ENCODE data around the gene ROCK1.
"Not testable (repeated sequence)": the region's sequence is repeated elsewhere in the genome, so short reads cannot be mapped to it uniquely, and the experiment has no call there.

Gene ROCK1

GRCh38 chr18:21111346-21112139, at the start of gene ROCK1:
Gene ROCK1 (minus strand): TSS chr18:21111813. CDS start chr18:21110910, 903 bp downstream.
- DNase-seq (ENCODE audit: low read depth in 2 of 2): peak; percentile 98 to 99

- no peak for DNase-seq (ENCODE audit: low read depth in 2 of 2)
Measured at GRCh38 chr18:21155443-21155842, 43.8 kb upstream of the ROCK1 start.

DNA sequence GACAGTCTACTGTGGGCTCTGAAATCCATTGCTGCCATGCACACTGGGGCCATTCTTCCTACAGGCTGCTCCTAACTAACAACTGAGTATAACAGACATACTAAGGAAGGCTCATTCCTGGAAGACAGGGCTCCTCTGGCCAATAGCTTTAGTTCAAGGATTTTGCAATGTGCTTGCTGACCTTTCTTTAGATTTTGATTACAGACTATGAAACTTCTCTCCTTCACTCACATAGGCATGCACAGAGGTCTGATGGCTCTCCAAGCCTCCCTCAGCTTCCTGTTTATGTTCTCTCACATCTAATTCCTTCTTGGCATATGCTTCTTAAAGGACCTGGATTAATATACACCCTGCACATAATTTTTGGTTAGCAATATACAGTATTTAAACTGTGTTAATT, 34.4 kb upstream of the ROCK1 start:
- no peak for DNase-seq (ENCODE audit: low read depth in 2 of 2)

- no peak for DNase-seq (ENCODE audit: low read depth in 2 of 2)
Measured at GRCh38 chr18:21145371-21145770, 33.8 kb upstream of the ROCK1 start.

DNA sequence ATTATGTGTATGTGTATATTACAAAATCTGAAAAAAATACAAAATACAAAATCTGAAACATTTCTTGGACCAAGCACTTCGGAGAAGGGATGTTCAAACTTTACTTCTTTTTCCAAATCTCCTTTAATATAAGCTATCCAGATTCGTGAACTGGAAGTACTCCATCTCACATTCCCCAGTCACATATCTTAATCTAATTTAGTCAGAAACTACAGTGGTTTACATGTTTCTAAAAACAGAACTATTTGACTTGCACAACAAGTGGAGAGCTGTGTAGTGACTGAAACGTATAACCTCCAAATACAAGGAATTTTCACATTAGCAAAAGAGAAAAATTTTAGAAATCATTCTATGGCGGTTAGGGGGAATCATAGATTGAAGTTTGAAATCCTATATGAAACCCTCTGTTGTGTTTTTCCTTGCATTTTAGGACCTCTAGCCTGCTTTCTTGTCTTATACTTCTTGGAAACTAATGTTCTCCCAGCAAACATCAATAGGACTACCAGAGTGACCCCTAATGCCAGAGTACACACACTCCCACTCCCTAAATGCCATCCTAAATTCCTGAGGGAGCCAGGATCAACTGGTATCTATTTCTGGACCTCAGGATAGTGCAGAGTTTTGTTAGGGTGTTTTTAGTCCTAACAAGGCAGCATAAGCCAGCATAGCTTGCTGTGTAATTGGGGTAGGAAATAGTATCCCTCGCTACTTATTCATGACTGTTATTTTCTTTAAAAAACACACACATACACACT, 30.2 kb upstream of the ROCK1 start:
- no peak for DNase-seq (ENCODE audit: low read depth in 2 of 2)

DNA sequence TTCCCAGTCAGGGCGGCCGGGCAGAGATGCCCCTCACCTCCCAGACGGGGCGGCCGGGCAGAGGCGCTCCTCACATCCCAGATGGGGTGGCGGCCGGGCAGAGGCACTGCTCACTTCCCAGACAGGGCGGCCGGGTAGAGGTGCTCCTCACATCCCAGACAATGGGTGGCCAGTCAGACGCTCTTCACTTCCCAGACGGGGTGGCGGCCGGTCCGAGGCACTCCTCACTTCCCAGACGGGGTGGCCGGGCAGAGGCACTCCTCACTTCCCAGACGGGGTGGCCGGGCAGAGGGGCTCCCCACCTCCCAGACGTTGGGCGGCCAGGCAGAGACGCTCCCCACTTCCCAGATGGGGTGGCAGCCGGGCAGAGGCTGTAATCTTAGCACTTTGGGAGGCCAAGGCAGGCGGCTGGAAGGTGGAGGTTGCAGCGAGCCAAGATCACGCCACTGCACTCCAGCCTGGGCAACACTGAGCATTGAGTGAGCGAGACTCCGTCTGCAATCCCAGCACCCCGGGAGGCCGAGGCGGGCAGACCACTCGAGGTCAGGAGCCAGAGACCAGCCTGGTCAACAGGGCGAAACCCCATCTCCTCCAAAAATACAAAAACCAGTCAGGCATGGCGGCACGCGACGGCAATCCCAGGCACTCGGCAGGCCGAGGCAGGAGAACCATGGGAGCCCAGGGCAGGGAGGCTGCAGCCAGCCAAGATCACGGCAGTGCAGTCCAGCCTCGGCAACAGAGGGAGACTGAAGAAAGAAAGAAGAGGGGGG, 26.3 kb upstream of the ROCK1 start:
- DNase-seq (ENCODE audit: low read depth in 2 of 2): not testable (repeated sequence)

DNA sequence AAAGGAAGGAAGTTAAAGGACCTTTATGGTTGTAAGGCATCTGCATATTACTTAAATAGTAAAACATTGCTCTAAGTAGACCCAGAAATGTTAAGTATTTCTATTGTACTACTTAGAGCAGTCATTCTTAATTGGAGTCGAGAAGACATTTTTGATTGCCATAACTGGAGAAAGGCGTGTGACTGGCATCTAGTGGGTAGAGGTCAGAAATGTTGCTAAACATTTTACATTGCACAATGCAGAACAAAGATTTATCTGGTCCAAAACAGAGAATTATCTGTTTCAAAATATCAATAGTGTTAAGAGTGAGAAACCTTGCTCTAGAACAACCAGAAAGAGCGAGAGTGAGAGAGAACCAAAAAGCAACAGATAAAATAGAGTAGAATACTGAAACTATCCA, 23.3 kb upstream of the ROCK1 start:
- no peak for DNase-seq (ENCODE audit: low read depth in 2 of 2)

GRCh38 chr18:21132398-21132918, 20.8 kb upstream of the ROCK1 start:
- DNase-seq (ENCODE audit: low read depth in 2 of 2): no peak

DNA sequence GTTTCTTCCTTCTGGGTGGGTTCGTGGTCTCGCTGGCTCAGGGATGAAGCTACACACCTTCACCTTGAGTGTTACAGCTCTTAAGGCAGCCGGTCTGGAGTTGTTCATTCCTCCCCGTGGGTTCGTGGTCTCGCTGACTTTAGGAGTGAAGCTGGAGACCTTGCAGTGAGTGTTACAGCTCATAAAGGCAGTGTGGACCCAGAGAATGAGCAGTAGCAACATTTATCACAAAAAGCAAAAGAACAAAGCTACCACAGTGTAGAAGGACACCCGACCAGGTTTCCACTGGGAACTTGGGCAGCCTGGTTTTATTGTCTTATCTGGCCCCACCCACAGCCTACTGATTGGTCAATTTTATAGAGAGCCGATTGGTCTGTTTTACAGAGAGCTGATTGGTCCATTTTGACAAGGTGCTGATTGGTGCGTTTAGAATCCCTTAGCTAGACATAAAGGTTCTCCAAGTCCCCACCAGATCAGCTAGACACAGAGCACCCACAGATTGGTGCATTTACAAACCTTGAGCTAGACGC, 20.1 kb upstream of the ROCK1 start:
- no peak for DNase-seq (ENCODE audit: low read depth in 2 of 2)

- no peak for DNase-seq (ENCODE audit: low read depth in 2 of 2)
Measured at GRCh38 chr18:21129566-21130216, 18.1 kb upstream of the ROCK1 start.

DNA sequence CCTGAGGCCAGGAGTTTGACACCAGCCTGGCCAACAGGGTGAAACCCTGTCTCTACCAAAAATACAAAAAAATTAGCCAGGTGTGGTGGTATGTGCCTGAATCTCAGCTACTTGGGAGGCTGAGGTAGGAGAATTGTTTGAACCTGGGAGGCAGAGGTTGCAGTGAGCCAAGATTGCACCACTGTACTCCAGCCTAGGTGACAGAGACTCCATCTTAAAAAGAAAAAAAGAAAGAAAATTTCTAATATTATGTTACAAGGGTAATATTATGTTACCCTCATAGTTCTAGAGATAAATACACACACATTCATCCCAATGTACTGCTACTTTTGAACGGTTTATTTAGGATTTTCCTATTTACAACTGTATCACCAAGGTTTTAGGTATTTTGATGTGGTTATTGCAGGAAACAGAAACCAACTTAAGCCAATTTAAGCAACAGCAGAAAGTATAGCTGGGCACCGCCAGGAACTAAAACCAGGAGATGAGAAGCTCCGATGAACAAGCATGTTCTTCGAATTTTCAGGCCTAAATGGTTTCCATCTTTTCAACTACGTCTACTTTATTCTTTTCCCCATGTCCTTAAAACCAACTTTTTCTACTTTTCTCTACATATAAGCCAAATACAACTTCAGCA, 11.8 kb upstream of the ROCK1 start:
- DNase-seq (ENCODE audit: low read depth in 2 of 2): no peak

DNA sequence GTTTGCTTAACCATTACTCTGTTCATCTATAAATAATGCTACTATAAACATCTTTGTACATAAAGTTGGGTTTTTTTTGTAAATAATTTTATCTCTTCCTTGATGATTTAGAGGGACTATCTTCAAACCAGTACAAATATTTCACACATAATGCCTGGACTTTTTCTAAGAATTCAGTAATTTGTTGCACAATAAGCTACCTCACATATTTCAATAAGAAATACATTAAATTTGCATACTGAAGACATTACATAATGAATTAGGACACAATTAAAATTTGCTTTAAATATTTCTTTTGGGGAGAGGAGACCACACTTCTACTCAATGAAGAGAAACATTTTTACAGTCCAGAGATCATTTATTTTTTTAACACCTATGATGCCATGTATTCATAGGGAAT, 7.2 kb upstream of the ROCK1 start:
- DNase-seq (ENCODE audit: low read depth in 2 of 2): no peak

DNA sequence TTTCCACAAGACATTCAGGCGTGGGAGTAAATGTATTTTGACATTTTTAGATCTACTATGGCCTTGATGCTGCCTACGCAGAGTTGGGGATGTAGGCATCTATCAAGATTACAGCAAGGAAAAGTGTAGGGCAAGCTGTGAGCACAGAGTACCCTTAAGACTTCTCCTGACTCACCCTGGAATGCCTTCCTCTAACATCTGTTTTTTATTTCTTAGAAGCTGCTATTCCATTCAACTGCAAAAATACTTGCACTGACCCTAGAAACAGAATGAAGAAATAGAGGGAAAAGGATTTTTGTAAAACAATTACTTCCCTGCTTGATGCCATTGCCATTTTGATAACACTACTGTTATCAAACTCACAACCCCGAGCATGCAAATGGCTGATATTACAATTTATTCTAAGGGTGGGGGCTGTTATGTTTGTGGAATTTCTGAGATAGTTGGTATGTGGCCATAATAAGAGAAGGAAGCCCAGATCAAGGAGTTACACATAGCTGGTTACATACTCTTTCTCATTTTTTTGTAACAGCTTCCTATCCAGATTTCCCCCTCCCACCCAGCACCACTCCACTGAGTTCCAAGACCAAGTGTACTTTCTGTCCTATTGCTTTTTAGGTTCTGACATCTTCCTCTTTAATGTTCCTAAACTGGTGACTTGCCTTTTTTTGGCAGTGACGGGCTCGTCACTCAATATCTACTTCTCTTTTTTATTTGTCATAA, 6.0 kb upstream of the ROCK1 start:
- DNase-seq (ENCODE audit: low read depth in 2 of 2): no peak

DNA sequence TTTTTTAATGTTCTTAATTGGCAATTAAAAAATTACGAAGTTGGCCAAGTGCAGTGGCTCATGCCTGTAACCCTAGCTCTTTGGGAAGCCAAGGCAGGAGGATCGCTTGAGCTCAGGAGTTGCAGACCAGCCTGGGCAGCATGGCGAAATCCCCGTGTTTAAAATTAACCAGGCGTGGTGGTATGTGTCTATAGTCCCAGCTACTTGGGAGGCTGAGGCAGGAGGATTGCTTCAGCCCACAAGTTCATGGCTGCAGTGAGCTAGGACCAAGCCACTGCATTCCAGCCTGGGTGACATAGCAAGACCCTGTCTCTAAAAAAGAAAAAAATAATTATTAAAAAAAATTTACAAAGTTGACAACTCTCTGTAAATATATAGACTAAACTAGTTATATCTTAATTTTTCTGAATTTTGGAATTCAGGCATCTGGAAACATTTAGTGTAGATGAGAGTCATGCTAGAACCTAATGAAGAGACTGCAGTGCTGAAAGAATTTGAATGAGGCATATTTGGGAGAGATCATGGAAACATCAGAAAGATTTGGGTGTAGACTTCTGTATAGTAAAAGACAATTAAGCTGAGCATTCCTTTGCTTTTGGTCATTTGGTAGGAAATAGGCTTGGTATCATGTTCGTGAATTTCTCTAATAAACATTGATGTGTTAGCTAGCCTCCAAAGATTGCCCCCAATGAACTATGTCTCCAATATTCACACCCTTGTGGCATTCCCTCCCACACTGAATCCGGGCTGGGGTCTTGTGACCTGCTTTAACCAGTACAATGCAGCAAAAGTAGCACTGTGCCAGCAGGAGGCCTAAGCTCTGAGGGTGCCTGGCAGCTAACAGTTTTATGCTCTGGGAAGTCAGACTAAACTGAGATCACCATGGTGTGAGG, 4.2 kb upstream of the ROCK1 start:
- DNase-seq (ENCODE audit: low read depth in 2 of 2): no peak

GRCh38 chr18:21112543-21113105, 1.0 kb upstream of the ROCK1 start:
- no peak for DNase-seq (ENCODE audit: low read depth in 2 of 2)

DNA sequence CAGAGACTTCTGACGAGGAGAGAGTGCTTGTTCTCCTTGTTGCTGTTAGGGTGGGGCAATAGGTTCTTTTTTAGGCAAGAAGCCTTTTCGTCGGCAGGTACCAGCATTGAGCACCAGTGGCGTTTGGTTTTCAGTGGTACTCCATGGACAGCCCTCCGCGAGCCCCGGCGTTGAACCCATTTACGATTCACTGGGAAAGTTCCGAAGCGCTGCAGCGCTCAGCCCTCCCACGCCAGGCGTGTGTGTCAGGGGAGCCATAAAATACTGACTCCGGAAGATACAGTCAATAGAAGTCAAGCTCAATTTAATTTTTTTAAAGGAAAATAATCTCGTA, 494 bp upstream of the ROCK1 start:
- DNase-seq (ENCODE audit: low read depth in 2 of 2): no peak

GRCh38 chr18:21110713-21111345, 784 bp downstream of the ROCK1 start:
- peak; percentile 35 to 36 for DNase-seq (ENCODE audit: low read depth in 2 of 2)

GRCh38 chr18:21109936-21110712, 1.5 kb downstream of the ROCK1 start:
- DNase-seq (ENCODE audit: low read depth in 2 of 2): no peak
